PFSK-1 (cell line): ENCODE results near the gene GNPTG.

Experiments
- FOXP2 ChIP-seq: optimal IDR thresholded peaks from 2 replicates; pipeline ENCODE3; 2011; ENCODE audit warnings: borderline replicate concordance, control low read depth, inconsistent platforms; ENCODE audit not compliant: insufficient read depth; ENCODE audit errors: extremely low read length, extremely low read depth
- POLR2AphosphoS5 ChIP-seq: IDR thresholded peaks from 2 replicates; pipeline ENCODE4 v1.6.1; 2012; ENCODE audit warnings: low read depth, mild to moderate bottlenecking, control low read depth, low read length, moderate library complexity
- REST ChIP-seq, 2 experiments: IDR thresholded peaks; 2 replicates each; pipeline versions ENCODE4 v1.6.1 to v1.8.0; 2011 to 2012; ENCODE audit warnings: low read depth in 2 of 2, low read length in 2 of 2, control low read depth in 1 of 2, inconsistent platforms in 1 of 2, mild to moderate bottlenecking in 1 of 2, moderate library complexity in 1 of 2; ENCODE audit not compliant: insufficient read depth in 1 of 2
- SIN3A ChIP-seq: IDR thresholded peaks from 2 replicates; pipeline ENCODE4 v1.6.1; 2012; ENCODE audit warnings: mild to moderate bottlenecking, low read length, moderate library complexity, borderline replicate concordance; ENCODE audit not compliant: insufficient read depth
- TAF1 ChIP-seq: IDR thresholded peaks from 2 replicates; pipeline ENCODE4 v1.6.1; 2012; ENCODE audit warnings: low read length, control low read depth, borderline replicate concordance; ENCODE audit not compliant: insufficient read depth

The GNPTG gene

DNA sequence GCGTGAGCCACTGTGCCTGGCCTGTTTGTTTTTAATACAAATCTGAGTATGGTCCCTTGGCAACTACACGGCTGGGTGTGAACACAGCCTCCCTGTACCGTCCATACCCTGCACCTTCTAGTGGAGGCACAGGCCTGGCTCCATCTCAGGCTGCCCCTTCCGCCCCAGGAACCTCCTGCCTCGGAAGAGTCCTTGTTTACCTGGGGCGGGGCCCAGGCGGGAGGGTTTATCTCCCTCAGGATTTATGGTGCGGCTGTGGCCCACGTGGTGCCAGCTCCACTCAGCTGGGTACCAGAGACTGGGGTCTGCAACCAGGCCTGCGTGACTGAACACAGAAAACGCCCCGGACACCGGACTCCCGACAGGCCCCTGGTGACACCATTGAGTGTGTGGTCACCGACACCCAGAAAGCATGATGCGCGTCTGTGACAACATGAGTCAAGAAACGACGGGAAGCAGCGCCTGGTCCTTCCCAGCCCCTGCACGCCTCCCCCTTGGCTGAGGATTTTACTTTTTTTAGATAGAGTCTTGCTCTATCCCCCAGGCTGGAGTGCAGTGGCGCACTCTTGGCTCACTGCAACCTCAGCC, 43.8 kb downstream of the GNPTG start:
- no peak for TF ChIP-seq TAF1
- TF ChIP-seq REST (IDR thresholded peaks at IDR 0.05; ENCODE audit: insufficient read depth in 1 of 2, low read depth in 2 of 2, low read length in 2 of 2) = no peak
- TF ChIP-seq FOXP2 = no peak
- no peak for TF ChIP-seq POLR2AphosphoS5
- TF ChIP-seq SIN3A = no peak

- TF ChIP-seq FOXP2 = no peak
- no peak for TF ChIP-seq POLR2AphosphoS5
- no peak for TF ChIP-seq TAF1
- TF ChIP-seq SIN3A = no peak
- no peak for TF ChIP-seq REST (IDR thresholded peaks at IDR 0.05; ENCODE audit: insufficient read depth in 1 of 2, low read depth in 2 of 2, low read length in 2 of 2)
These were observed 46.0 kb downstream of the GNPTG start for GRCh38 chr16:1397779-1398178.

DNA sequence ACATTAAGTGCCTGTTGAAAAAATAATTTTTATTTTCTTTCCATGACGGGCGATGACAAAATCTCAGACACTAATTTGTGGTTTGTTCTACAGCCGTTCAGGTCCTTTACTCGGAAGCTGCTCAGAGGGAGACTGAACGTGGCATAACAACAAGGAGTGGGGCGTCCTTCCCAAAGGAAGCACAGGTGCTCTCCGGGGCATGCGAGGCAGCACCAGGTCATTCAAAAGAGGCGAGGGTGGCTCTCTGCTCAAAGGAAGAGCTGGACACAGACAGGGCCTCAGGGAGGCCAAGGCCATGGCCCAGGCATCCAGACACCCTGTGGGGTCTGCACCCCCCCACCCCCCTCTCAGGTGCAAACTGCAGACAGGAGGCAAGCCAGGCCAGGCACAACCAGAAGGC, 46.6 kb downstream of the GNPTG start:
- TF ChIP-seq TAF1 (no peak), POLR2AphosphoS5 (no peak), SIN3A (no peak), REST (IDR thresholded peaks at IDR 0.05; ENCODE audit: insufficient read depth in 1 of 2, low read depth in 2 of 2, low read length in 2 of 2) (no peak), FOXP2 (no peak)

DNA sequence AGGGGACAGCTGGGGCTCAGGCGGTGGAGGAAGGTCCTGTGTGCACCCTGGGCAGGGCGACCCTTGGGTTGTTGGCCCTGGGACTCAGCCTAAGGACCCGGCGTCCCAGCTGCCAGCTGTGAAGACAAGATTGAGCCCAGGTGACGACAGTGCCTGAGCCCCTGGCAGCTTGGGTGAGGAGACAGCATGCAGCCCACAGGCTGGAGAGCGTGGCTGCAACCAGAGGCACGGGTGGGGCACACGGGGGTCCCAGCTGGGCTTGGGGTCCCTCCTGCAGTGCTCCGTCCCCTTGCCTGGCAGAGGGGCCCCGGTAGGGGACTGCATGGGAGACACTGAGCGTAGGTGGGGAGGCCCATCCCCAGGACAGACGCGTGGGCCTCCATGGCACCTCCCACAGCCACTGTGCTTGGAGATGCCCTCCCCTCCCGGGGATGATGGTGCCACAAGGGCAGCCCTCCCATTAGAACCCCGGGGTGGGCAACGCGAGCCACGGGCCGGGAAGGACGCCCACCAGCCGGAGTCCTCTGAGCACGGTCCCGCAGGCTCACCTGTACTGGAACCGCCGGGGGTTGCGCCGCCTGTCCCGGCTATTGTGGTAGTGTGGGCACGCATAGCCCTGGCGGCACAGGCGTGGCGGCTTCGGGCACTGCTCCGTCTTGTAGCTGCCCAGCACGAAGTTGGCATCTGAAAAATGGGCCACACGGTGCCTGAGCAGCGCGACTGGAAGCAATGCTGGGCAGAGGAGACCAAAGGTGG, 47.3 kb downstream of the GNPTG start:
- TF ChIP-seq SIN3A = no peak

DNA sequence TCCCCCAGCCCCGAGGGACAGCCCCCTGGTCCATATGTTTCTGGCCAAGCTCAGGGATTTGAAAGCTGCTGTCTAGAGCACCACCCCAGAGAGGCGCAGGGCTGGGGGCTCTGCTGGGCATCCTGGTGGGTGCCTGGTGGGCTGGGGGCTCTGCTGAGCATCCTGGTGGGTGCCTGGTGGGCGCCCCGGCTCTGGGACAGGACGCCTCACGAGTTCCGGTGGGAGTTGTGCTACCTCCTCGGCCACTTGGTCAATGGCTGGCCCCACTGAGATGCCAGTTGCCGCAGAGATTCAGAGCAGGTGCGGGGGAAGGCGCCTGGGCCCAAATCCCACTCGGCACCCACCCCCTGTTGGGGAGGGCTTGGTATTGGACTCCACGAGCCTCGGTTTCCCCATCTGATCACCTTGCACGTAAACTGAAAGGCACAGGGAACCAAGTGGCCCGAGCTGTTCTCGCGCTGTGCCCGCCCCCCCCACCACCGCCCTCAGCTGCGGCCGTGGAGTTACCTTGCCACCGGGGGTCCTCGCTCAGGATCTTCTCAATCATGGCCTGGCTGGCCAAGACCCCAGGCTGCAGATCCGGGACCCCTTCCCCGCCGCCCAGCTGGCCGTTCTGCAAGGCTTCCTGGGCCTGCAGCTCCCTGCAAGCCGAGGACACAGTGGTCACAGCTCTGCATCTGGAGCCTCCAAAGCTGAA, 49.5 kb downstream of the GNPTG start:
- TF ChIP-seq REST (IDR thresholded peaks at IDR 0.05; ENCODE audit: insufficient read depth in 1 of 2, low read depth in 2 of 2, low read length in 2 of 2) = no peak
- TF ChIP-seq POLR2AphosphoS5 = no peak
- TF ChIP-seq SIN3A = no peak
- TF ChIP-seq TAF1 = no peak
